T-helper 22 cell (primary cell): ENCODE results near the gene PRR12.

Experiments
- DNase-seq: peaks from one replicate; pipeline ENCODE4 v3.0.0-alpha.2; 2020; ENCODE audit warnings: low read depth

The PRR12 gene

DNA sequence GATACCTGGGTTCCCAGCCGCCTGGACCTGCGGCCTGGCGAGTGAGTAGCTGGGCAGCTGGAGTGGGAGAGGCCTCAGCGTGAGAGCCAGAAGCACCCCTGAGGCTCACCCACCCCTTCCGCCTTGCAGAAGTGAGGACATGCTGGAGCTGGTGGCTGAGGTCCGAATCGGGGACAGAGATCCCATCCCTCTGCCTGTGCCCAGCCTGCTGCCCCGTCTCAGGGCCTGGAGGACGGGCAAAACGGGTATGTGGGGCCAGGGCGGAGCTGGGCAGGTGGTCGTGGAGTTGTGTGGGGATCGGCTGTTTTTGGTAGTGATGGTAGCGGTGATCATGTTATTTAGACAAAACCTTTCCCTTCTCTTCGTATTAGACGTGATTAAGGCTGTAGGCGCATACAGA is 55.6 kb downstream of the PRR12 start:
- no peak for DNase-seq

DNA sequence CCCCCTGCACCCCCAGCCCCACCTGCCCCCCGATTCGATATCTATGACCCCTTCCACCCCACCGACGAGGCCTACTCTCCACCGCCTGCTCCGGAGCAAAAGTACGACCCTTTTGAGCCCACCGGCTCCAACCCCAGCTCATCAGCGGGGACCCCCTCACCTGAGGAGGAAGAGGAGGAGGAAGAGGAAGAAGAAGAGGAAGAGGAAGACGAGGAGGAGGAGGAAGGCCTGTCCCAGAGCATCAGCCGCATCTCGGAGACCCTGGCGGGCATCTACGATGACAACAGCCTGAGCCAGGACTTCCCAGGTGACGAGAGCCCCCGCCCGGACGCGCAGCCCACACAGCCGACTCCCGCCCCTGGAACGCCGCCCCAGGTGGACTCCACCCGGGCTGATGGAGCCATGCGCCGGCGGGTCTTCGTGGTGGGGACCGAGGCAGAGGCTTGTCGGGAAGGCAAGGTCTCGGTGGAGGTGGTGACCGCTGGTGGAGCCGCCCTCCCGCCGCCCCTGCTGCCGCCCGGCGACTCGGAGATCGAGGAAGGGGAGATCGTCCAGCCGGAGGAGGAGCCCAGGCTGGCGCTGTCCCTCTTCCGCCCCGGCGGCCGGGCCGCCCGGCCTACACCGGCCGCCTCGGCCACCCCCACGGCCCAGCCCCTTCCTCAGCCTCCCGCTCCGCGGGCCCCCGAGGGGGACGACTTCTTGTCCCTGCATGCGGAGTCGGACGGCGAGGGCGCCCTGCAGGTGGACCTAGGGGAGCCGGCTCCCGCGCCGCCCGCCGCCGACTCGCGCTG is 60.2 kb downstream of the PRR12 start:
- DNase-seq: no peak

DNA sequence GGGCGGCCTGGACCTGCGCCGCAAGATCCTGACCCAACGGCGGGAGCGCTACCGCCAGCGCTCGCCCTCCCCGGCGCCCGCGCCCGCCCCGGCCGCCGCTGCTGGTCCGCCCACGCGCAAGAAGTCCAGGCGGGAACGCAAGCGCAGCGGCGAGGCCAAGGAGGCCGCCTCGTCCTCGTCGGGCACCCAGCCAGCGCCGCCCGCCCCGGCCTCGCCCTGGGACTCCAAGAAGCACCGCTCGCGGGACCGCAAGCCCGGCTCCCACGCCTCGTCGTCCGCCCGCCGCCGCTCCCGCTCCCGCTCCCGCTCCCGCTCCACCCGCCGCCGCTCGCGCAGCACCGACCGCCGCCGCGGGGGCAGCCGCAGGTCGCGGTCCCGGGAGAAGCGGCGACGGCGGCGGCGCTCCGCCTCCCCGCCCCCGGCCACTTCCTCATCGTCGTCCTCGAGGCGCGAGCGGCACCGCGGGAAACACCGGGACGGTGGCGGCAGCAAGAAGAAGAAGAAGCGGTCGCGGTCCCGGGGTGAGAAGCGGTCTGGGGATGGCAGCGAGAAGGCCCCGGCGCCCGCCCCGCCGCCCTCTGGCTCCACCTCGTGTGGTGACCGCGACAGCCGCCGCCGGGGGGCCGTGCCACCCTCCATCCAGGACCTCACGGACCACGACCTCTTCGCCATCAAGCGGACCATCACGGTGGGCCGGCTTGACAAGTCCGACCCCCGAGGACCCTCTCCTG is 61.0 kb downstream of the PRR12 start:
- no peak for DNase-seq

DNA sequence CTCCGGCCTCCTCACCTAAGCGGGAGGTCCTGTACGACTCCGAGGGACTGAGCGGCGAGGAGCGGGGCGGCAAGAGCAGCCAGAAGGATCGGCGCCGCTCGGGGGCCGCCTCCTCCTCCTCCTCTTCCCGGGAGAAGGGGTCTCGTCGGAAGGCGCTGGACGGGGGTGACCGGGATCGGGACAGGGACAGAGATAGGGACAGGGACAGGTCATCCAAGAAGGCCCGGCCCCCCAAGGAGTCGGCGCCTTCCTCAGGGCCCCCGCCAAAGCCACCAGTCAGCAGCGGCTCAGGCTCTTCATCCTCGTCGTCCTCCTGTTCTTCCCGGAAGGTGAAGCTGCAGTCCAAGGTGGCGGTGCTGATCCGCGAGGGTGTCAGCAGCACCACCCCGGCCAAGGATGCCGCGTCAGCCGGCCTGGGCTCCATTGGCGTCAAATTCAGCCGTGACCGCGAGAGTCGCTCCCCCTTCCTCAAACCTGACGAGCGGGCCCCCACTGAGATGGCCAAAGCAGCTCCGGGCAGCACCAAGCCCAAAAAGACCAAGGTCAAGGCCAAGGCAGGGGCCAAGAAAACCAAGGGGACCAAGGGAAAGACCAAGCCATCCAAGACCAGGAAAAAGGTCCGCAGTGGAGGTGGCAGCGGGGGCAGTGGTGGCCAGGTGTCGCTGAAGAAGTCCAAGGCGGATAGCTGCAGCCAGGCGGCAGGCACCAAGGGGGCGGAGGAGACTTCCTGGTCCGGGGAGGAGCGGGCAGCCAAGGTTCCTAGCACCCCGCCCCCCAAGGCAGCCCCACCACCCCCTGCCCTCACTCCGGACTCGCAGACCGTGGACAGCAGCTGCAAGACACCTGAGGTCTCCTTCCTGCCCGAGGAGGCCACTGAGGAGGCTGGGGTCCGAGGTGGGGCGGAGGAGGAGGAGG is 61.8 kb downstream of the PRR12 start:
- no peak for DNase-seq

DNA sequence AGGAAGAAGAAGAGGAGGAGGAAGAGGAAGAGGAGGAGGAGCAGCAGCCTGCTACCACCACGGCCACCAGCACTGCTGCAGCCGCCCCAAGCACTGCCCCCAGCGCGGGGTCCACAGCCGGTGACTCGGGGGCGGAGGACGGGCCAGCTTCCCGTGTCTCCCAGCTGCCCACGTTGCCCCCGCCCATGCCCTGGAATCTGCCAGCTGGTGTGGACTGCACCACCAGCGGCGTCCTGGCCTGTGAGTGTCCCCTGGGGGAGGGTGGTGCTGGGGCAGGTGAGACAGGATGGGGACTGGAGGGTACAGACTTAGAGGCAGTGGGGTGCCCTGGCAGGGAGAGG is 62.5 kb downstream of the PRR12 start:
- no peak for DNase-seq

DNA sequence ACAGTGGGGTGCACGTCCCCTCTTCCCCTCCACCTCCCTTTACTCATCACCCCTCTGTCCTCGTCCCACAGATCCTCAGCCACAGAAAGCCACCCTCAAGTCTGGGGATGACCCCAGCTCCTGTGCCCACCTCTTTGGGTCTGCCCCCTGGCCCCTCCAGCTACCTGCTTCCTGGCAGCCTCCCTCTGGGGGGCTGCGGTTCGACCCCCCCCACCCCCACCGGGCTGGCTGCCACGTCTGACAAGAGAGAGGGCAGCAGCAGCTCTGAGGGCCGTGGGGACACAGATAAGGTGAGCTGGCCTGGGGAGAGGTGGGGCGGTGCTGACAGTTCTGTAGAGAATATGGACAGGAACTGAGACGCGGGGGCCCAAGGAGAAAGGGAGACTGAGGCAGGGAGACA is 63.6 kb downstream of the PRR12 start:
- no peak for DNase-seq

DNA sequence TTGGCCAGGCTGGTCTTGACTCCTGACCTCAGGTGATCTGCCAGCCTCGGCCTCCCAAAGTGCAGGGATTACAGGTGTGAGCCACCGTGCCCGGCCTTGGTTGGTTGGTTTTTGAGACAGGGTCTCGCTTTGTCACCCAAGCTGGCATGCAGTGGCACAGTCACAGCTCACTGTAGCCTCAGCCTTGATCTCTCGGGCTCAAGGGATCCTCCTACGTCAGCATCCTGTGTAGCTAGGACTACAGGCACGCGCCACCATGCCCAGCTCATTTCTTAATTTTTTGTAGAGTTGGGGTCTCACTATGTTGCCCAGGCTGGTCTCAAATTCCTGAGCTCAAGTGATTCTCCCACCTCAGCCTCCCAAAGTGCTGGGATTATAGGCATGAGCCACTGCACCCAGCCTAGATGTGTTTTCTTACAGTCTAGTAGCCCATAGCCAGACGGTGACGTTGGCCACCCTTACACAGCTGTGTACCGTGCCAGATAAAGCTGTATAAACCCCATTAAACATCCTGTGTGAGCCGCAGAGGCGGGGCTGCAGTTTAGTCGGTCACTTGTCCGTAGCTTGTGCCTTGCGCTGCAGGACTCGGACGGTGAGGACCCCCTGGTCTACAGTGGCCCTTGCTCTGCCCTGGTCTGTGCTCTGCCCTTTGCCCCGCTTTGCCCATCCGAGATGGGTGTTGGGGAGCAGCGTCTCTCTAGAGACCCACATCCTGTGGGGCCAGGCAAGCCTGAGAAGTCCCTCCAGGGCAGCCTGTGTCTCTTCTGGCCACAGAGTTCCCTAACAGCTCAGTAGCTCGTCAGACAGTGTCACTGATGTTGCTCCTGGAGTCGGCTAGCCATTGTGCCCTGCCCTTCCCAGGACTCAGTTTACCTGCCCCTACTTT is 64.8 kb downstream of the PRR12 start:
- no peak for DNase-seq

DNA sequence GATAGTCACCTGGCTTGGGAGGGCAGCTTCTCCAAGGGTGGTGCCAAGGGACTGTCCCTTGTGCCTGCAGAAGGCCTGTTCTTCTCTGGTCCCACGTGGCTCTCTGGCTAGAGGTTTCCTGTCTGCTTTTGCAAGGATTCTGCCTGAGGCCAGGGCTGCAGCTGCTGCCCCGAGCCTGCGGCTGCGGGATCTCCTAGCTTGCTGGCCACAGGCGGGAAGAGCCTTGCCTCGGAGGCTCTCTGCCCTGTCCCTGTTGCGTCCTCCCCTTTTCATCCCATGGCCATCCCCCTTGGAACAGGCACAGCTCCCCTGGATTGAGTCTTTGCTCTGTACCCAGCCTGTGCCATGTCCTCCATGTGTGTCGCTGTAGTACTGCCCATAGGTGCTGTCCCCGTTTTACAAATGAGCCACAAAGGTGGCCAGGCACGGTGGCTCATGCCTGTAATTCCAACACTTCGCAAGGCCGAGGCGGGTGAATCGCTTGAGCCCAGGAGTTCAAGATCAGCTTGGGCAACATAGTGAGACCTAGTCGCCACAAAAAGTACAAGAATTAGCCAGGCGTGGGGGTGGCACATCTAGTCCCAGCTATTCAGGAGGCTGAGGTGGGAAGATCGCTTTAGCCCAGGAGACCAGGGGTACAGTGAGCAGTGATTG is 65.6 kb downstream of the PRR12 start:
- DNase-seq: no peak

DNA sequence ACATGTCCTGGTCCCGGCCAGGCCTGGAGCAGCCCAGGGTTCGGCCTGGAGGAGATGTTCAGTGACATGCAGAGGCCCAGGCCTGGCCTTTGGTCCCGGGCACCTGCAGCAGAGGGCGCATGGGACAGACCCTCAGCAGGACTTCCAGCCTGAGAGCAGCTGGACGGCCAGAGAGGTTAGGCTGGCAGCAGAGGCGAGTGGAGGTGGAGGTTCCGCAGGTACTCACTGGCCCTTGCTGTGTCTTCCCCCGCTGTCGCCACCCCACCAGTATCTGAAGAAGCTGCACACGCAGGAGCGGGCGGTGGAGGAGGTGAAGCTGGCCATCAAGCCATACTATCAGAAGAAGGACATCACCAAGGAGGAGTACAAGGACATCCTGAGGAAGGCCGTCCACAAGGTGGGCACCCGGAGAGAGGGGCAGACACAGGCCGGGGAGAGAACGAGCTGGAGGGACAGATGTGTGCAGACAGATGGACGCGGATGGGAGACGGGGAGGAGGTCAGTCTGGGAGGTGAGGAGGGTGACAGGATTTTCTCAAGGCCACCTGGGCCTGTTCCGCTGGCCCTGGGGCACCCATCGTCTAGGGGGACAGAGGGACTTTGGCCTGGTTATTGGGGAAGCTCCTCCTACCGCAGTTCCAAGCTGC is 66.6 kb downstream of the PRR12 start:
- DNase-seq: no peak

DNA sequence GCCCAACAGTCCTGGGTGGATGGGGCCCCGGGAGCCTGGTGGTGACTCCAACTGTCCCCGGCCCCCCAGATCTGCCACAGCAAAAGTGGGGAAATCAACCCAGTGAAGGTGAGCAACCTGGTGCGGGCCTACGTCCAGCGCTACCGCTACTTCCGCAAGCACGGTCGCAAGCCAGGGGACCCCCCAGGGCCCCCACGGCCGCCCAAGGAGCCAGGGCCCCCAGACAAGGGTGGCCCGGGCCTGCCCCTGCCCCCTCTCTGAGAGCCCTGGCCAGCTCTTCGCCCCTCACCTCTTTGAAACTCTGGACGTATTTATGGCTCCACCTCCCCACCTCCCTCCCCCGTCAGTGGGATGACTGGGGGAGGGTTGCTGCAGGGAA is 67.1 kb downstream of the PRR12 start:
- DNase-seq: no peak

DNA sequence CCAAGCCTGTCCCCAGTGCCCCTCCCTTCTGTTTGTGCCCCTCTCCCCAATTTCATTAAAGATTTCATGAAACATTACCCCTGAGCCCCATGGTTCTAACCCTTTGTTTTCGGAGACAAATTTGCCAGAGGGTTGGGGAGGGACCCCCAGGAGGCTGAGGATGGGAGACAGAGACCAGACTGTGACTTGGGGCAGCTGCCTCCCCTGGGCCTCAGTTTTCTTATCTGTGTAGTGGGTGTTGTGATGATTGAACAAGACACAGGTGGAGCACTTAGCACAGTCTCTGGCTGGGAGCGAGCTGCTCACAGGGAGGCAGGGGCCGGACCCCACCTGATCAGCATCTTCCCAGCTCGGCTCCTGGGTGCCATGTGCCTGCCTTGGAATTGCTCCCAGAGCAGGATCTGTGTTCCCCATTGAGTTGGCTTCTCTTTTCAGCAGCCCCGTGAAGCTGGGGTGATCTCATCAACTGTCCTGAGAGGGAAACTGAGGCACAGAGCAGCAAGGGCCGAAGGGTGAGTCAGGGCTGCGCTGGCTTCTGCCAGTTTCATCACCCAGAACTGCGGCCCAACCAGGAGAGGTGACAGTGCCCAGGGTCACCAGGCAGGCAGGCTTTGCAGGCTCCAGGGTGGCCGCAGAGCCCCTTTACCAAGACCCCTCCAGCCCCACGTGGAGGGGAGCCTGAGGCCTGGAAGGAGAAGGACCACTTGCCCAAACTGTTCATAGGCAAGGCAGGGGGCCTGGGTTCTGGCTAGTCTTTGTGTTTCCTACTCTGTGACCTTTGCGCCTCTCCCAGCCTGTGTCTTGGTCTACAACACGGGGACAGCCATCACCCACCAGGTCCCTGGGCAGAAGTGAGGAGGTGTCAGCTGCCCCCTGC is 67.8 kb downstream of the PRR12 start:
- DNase-seq: no peak

DNA sequence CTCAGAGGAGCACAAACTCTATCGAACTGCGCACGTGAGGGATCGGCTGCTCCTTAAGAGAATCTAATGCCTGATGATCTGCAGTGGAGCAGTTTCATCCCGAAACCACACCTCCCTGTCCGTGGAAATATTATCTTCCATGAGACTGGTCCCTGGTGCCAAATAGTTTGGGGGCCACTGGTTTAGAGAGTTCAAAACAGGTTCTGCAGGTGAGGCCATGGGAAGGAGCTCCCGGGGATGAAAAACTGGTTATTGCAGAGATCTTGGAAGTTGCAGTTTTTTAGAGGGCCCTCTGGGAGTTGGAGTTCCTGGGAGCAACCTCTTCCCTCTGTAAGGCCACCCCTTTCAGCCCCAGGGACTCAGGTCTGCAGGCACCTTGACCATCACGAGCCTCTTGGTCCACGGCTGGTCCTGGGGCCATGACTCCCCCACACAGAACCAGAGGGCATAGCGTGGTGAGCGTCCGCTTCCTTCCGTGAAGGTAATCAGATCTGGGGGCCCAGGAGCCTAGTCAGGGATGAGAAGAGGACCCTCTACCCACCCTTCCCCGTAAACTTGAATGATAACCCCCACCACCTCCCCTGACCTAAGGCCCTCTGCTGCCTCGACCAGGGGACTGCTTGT is 69.5 kb downstream of the PRR12 start:
- no peak for DNase-seq

DNA sequence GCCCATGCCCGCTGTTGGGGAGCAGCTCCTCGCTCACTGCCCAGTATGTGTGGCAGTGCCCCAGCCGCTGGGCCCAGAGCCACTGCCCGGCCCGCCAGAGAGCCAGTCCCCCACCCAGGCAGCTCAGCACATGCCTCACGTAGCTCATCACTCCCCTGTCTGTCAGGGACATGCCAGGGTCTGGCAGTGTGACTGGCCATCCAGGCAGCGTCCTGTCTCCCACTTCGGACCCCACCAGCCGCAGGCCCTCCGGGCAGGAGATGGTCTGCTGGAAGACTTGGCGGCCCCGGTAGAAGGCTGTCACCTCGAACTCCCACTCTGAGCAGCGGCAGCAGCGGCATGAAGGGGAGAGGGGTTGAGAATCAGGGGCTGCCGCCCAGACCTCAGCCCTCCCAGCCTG is 71.0 kb downstream of the PRR12 start:
- no peak for DNase-seq

DNA sequence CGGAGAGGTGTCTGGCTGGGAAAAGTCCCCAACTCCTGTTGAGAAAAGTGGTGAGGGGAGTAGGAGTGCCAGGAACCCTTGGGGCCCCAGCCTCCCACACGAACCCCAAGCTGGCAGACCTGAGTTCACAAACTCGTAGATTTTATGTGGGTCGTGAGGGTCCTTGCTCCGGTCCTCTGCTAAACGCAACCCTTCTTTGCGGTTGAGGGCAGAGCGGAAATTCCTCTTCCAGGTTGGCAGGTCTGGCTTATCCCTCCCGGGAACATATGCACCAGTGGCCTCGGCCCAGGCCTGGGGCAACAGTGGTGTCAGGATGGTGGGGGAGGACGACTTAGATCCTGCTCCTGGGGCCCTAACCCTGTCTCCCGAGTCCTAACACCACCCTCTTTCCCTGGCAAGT is 72.2 kb downstream of the PRR12 start:
- DNase-seq: no peak

DNA sequence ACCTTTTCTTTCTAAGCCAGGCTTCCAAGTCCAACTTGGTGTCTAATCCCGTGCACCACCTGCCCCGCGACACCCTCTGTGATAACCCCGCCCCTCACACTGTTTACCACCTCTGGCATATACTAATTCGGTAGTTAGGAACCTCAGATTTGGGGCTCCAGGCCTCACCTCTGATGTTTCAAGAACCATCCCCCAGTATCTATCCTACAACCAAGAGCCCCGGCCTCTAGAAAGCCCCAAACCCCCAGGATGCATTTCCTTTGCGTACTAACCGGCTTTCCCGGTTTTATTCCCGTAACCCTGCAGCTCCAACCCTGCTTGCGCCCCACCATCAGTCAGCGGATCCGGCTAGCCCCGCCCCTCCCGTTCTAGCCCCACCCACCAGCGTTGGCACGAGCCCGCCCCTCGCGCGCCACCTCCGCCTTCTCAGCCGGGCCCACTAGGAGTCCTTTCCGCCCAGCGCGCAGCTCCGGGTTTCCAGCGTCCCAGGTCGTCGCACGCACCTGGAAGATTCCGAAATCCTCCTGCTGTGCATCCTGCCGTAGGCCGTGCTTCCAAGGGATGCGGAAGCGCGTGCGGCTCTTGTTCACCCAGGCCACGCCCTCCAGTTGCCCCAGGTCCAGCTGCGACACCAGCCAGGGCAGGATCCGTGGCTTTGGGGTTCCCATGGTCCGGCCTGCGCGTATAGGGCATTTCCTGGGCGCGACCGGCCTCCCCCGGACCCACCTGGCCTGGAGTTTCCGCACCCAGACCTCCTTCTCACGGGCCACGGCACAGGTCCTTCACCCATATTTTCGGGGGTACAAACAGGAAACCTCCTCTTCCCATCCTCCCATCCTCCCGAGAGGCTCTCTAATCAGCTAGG is 73.4 kb downstream of the PRR12 start:
- peak; percentile 82 for DNase-seq

DNA sequence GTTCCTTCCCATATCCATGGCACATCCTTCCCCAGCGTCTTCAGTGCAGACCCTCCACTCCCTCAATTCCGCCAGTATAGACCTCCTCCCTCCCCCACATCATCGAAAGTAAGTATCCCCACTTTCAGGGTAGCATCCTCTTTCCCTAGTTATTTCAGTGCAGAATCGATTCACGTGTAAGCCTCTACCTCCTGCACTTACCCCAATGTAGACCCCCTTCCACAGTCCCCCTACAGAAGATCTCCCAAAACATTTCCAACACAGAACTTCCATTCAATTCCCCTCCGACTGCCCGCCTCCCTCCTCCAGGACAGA is 74.0 kb downstream of the PRR12 start:
- DNase-seq: no peak

DNA sequence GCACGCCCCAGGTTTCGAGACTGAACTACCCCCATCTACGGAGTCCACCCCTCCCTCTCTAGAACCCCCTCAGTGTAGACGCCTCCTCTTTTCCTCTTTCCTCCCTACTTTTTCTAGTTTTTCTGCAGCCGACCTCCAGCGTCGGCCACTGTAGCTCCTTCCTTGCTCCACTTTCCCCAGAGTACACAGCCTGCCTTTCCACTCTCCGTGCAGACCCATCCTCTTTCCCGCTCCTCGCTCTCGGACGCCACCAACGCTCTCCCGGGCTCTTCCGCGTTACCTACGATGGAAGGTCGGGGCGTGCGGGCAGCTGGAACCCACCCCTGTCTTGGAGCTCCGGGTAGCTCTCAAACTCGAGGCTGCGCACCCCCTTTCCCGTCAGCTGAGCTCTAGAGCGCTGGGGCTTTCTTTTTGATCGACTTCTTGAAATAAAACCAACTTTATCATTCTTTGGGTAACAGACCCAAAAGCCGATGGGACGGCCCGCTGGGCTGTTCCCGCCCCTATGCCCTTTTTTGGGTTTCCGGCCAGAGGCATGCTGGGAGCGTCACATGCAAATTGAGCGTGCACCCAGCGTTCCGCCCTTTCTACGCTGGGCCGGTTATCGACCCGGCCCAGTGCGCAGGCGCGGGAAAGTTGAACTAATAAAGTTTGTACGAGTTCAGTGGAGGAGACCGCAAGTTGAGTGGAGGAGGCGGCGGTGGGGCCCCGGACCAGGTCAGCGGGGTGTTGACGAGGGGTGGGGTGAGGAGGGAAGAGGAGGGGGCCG is 74.6 kb downstream of the PRR12 start, which contains the start of the genes BCL2L12 and IRF3:
BCL2L12 (plus strand) TSS at position 583 of the 769 bp plus-strand sequence. CDS start 760 bp downstream, outside the sequence.
IRF3 (minus strand) TSS at position 507 of the 769 bp plus-strand sequence. CDS start 1,019 bp downstream, outside the sequence.
- peak; percentile 97 for DNase-seq

DNA sequence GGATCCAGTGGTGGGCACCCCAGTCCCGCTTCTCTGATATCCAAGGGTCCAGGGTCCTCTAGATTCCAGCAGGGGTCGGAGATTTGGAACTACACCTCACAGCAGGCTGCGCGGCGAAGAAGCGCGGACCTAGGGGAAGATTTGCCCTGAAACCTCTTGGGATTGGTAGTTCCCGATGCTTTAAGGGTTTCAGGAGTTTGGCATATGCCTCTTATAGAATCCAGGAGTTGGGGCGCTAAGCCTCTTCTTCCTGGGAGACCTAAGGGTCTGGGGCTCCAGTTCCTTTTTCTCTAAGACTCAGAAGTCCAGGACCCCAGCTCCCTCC is 75.1 kb downstream of the PRR12 start:
- DNase-seq: no peak
